K562 (cell line): ENCODE measurements around the gene DSEL. TPM values are rescaled to one million over a fixed set of nuclear protein-coding genes. Genes with fewer than 3 reads are reported as not detected.

Source experiments
- ATAC-seq: fragments of 200-7000 bp; cut with Tn5 transposase; 3 replicates; pipeline ENCODE4 v1.9.1; 2020; ENCODE audit warnings: moderate library complexity
- BruUV-seq: library from RNA; stranded (reverse); fragments of 400-500 nt; replicated peaks from 2 replicates; lab custom pipeline; 2021; lab: Mats Ljungman, UMichigan
- CTCF ChIA-PET: fragments of 300-600 bp; formaldehyde crosslinking; extraction: SDS; loops from one replicate; lab custom pipeline; 2021; ENCODE audit warnings: low intra/inter-chr PET ratio; lab: Yijun Ruan, JAX
- POLR2A ChIA-PET: fragments of 300-600, 350-650 bp; sonication (Branson Sonifier 250); formaldehyde crosslinking; extraction: SDS; loops from one replicate; lab custom pipeline; 2021; ENCODE audit warnings: antibody characterized with exemption, inconsistent platforms; lab: Yijun Ruan, JAX
- DNase-seq, 4 experiments: peaks; one replicate each; pipeline versions ENCODE4 v3.0.0 to v3.0.0-alpha.2; 2011 to 2018; ENCODE audit warnings: low spot score in 3 of 4, mixed read lengths in 3 of 4; ENCODE audit errors: extremely low read depth in 1 of 4
- FAIRE-seq: peaks from 2 replicates; lab custom pipeline; 2011; peaks lifted over from hg19 to GRCh38; lab: Jason Lieb, UNC
- H2AFZ ChIP-seq: 2 replicates; pipeline ENCODE4 v1.6.0; 2011; ENCODE audit warnings: low read depth, low read length, control low read depth, inconsistent platforms
- H3K27ac ChIP-seq: fragments of 200-600 bp; 3 replicates; pipeline ENCODE4 v1.8.0; 2011; ENCODE audit warnings: low read depth, mild to moderate bottlenecking, control low read depth, inconsistent platforms, low read length, moderate library complexity, mixed read lengths; ENCODE audit errors: extremely low read depth
- H3K27me3 ChIP-seq, 2 experiments: fragments of 300-600 bp in 1 of 2; 2 replicates in 1 of 2; 3 replicates in 1 of 2; pipeline versions ENCODE4 v1.6.0 to v1.8.0; 2011; ENCODE audit warnings: inconsistent platforms in 2 of 2, low read length in 2 of 2, mild to moderate bottlenecking in 1 of 2, mixed read lengths in 1 of 2, moderate library complexity in 1 of 2; ENCODE audit not compliant: control insufficient read depth in 2 of 2, insufficient read depth in 2 of 2
- H3K36me3 ChIP-seq: fragments of 300-600 bp; 3 replicates; pipeline ENCODE4 v1.8.0; 2011; ENCODE audit warnings: mild to moderate bottlenecking, low read length, inconsistent platforms; ENCODE audit not compliant: control insufficient read depth, insufficient read depth
- H3K4me1 ChIP-seq, 2 experiments: fragments of 200-600 bp in 1 of 2; replicated peaks in 1 of 2; 2 replicates in 1 of 2; 3 replicates in 1 of 2; pipeline versions ENCODE4 v1.5.1 to v1.8.0; 2011; ENCODE audit warnings: inconsistent platforms in 2 of 2, low read length in 2 of 2, mild to moderate bottlenecking in 1 of 2, mixed read lengths in 1 of 2, moderate library complexity in 1 of 2; ENCODE audit not compliant: control insufficient read depth in 2 of 2, insufficient read depth in 2 of 2
- H3K4me2 ChIP-seq: 2 replicates; pipeline ENCODE4 v1.6.1; 2011; ENCODE audit warnings: low read length, control low read depth, inconsistent platforms, mixed read lengths; ENCODE audit not compliant: insufficient read depth
- H3K4me3 ChIP-seq: fragments of 200-600 bp; sonication (generic), shearing (Covaris generic); 2 replicates; pipeline ENCODE4 v1.5.1; 2016; ENCODE audit warnings: control low read depth, inconsistent platforms
- H3K79me2 ChIP-seq: fragments of 200-600 bp; 3 replicates; pipeline ENCODE4 v1.8.0; 2011; ENCODE audit warnings: low read length, inconsistent platforms; ENCODE audit not compliant: control insufficient read depth, insufficient read depth
- H3K9ac ChIP-seq, 2 experiments: 2 replicates each; pipeline versions ENCODE4 v1.6.0 to v1.6.1; 2011; ENCODE audit warnings: low read depth in 2 of 2, low read length in 2 of 2, control low read depth in 1 of 2, inconsistent platforms in 1 of 2, mild to moderate bottlenecking in 1 of 2, mixed read lengths in 1 of 2; ENCODE audit not compliant: insufficient read depth in 1 of 2
- H3K9me1 ChIP-seq: one replicate; pipeline ENCODE4 v1.6.0; 2011; ENCODE audit warnings: inconsistent platforms, mild to moderate bottlenecking, low read length, moderate library complexity; ENCODE audit not compliant: control insufficient read depth, insufficient read depth
- H3K9me3 ChIP-seq: replicated peaks from 2 replicates; pipeline ENCODE4 v1.5.1; 2011; ENCODE audit warnings: low read depth, low read length, inconsistent platforms; ENCODE audit not compliant: control insufficient read depth, insufficient read depth
- H4K20me1 ChIP-seq: replicated peaks from 2 replicates; pipeline ENCODE4 v1.6.1; 2011; ENCODE audit warnings: low read length, inconsistent platforms, mixed read lengths; ENCODE audit not compliant: control insufficient read depth, insufficient read depth
- ESRRA ChIP-seq: fragments of 450-650 bp; IDR thresholded peaks from 2 replicates; pipeline ENCODE4 v1.6.1; 2014; ENCODE audit warnings: low read depth, mild to moderate bottlenecking, moderate library complexity, borderline replicate concordance
- KDM5B ChIP-seq: fragments of 200-600 bp; sonication (generic); IDR thresholded peaks from 2 replicates; pipeline ENCODE4 v1.6.1; 2012; ENCODE audit warnings: low read depth, mild to moderate bottlenecking, moderate library complexity, low read length, control low read depth, inconsistent platforms; ENCODE audit not compliant: insufficient replicate concordance
- NFYB ChIP-seq: IDR thresholded peaks from 2 replicates; pipeline ENCODE4 v1.6.1; 2011; ENCODE audit warnings: mild to moderate bottlenecking, moderate library complexity; ENCODE audit not compliant: insufficient read length; ENCODE audit errors: extremely low read depth
- RBM15 ChIP-seq: fragments of 200-400 bp; formaldehyde crosslinking; IDR thresholded peaks from 2 replicates; pipeline ENCODE4 v1.6.1; 2018; ENCODE audit warnings: mild to moderate bottlenecking, low read length, moderate library complexity; ENCODE audit not compliant: insufficient read depth
- RBM17 ChIP-seq: fragments of 200-400 bp; formaldehyde crosslinking; IDR thresholded peaks from 2 replicates; pipeline ENCODE4 v1.6.1; 2017; ENCODE audit warnings: low read depth, mild to moderate bottlenecking, low read length, borderline replicate concordance
- RFX5 ChIP-seq: IDR thresholded peaks from 2 replicates; pipeline ENCODE4 v1.6.1; 2011; ENCODE audit warnings: low read depth, mild to moderate bottlenecking, improper control_type of control experiment, low read length
- YY1 ChIP-seq, 3 experiments: IDR thresholded peaks; 2 replicates each; pipeline ENCODE4 v1.6.1; 2011; ENCODE audit warnings: low read length in 2 of 3, mild to moderate bottlenecking in 2 of 3, moderate library complexity in 2 of 3, borderline replicate concordance in 1 of 3, control low read depth in 1 of 3, low read depth in 1 of 3; ENCODE audit not compliant: insufficient read depth in 3 of 3, insufficient replicate concordance in 2 of 3, control insufficient read depth in 1 of 3, insufficient read length in 1 of 3; ENCODE audit errors: extremely low read depth in 1 of 3
- ZNF324 ChIP-seq: fragments of 250-450 bp; sonication (Bioruptor Pico); IDR thresholded peaks from 2 replicates; pipeline ENCODE4 v1.4.0; 2020; ENCODE audit warnings: mild to moderate bottlenecking
- ZZZ3 ChIP-seq: fragments of 450-650 bp; IDR thresholded peaks from 2 replicates; pipeline ENCODE4 v1.6.1; 2016; ENCODE audit warnings: antibody characterized with exemption, mild to moderate bottlenecking, moderate library complexity
- WGBS: fragments of 100-300 bp; shearing (Covaris generic); methylation state at CpG from one replicate; pipeline ENCODE4 v1.1.6; 2016; ENCODE audit warnings: low coverage, mixed read lengths; ENCODE audit not compliant: insufficient coverage; ENCODE audit errors: missing lambda C conversion rate; 5-methylcytosine and 5-hydroxymethylcytosine counted together
- in situ Hi-C: fragments of 300-500 bp; cut with MboI; formaldehyde crosslinking; loops from 4 replicates; pipeline ENCODE4 v1.15.0; 2018; ENCODE audit warnings: inconsistent platforms, mixed read lengths
- intact Hi-C: fragments of 100-400 bp; cut with micrococcal nuclease; formaldehyde crosslinking; loops from 2 replicates; pipeline ENCODE4 v1.14.2; 2022
- polyA plus RNA-seq, 8 experiments: library from polyadenylated mRNA; depleted of rRNA in 4 of 8; stranded (reverse) in 5 of 8; unstranded in 3 of 8; fragments of >200 nt; fragmentation: Nextera tagmentation in 2 of 8; fragmentation: Illumina TruSeq in 1 of 8; extraction: Ambion mirVana in 2 of 8; extraction: Trizol in 1 of 8; gene quantifications; 2 replicates each; pipeline versions ENCODE4 v1.2.1 to v1.2.3, GENCODE V29; 2011 to 2014; ENCODE audit warnings: inconsistent platforms in 1 of 8, missing spikeins in 1 of 8
- total RNA-seq, 7 experiments: library from RNA; depleted of rRNA in 6 of 7; stranded (reverse); fragments of >200 nt in 6 of 7; fragmentation: Illumina TruSeq in 2 of 7; extraction: Trizol in 2 of 7; gene quantifications; 2 replicates each; pipeline versions ENCODE4 v1.2.1 to v1.2.3, GENCODE V29; 2011 to 2021; ENCODE audit warnings: low replicate concordance in 1 of 7

Gene DSEL
- total and polyA plus RNA-seq, 9 of the 15 experiments (the other 6 are each of a cell fraction or from before 2014, with no cell fraction given) = under 0.01 to 0.04 (median 0.01) TPM; not detected in 3

DNA sequence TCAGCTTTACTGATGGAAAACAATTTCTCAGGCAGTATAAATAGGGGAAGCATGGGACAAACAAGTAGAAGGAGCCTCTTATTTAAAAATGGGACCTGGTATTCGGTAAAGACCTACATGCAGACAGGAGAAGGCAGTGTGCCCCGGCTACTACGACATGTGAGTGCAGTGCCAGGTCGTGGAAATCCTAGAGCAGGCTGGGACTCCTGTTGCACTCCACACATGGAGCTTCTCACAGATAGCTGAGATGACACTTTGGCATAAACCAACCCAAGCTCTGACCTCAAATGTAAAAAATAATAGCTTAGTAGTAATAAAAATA, 885 bp upstream of the DSEL start:
- DNase-seq (no peak), FAIRE-seq (no peak), ATAC-seq (no peak)
- Histone ChIP-seq H3K9me3 (no peaks in the 10 kb centered on the region), H3K79me2 (no peaks in the 10 kb centered on the region), H2AFZ (0 out of 2 replicates have a peak overlapping the region, but pooled peaks have one; percentile 68), H3K4me1 (peaks cover 0 to 7% of the 10 kb centered on the region in 2 experiments; a peak in 3 of 5 replicates), H3K4me2 (no peak overlapping the region), H3K9me1 (no peaks in the 10 kb centered on the region), H4K20me1 (no peaks in the 10 kb centered on the region), H3K9ac (no peak overlapping the region), H3K27ac (no peak overlapping the region), H3K4me3 (no peak overlapping the region), H3K36me3 (no peaks in the 10 kb centered on the region), H3K27me3 (no peaks in the 10 kb centered on the region)
- no peak for TF ChIP-seq ZNF324
- TF ChIP-seq NFYB = no peak
- TF ChIP-seq RFX5 = no peak
- TF ChIP-seq YY1 (IDR thresholded peaks at IDR 0.05; ENCODE audit: borderline replicate concordance in 1 of 3, control insufficient read depth in 1 of 3, extremely low read depth in 1 of 3, insufficient read depth in 3 of 3, insufficient read length in 1 of 3, insufficient replicate concordance in 2 of 3, low read depth in 1 of 3, low read length in 2 of 3) = no peak
- TF ChIP-seq ZZZ3 = no peak
- no peak for TF ChIP-seq ESRRA
- TF ChIP-seq RBM17 = no peak
- TF ChIP-seq RBM15 = no peak
- TF ChIP-seq KDM5B = no peak
- intact Hi-C loops = loop anchor here (10.0 kb wide), 3 partner anchors 1107 to 1217 kb away; no protein-coding TSS in a partner anchor
- 13% methylated on average over 4 of the region's 4 CpGs for WGBS
- no TSS peak for BruUV-seq
- in situ Hi-C loops = no loop called here
- ChIA-PET CTCF (no interaction called here), POLR2A (no interaction called here)
